GM06990 (cell line): ENCODE data around the gene PSMC4.

Experiments used
- DNase-seq: peaks from one replicate; pipeline ENCODE4 v3.0.0-alpha.2; 2011; ENCODE audit not compliant: insufficient read length; ENCODE audit errors: extremely low read depth
- H3K27me3 ChIP-seq: replicated peaks from 2 replicates; pipeline ENCODE4 v1.6.0; 2011; ENCODE audit warnings: low read length; ENCODE audit not compliant: control insufficient read depth, insufficient read depth
- H3K36me3 ChIP-seq: 2 replicates; pipeline ENCODE4 v1.5.1; 2011; ENCODE audit warnings: low read length; ENCODE audit not compliant: control insufficient read depth, insufficient read depth
- H3K4me3 ChIP-seq: replicated peaks from 2 replicates; pipeline ENCODE4 v1.5.1; 2011; ENCODE audit warnings: low read depth, mild to moderate bottlenecking, control low read depth, low read length
- CTCF ChIP-seq: IDR thresholded peaks from 2 replicates; pipeline ENCODE4 v1.5.1; 2011; ENCODE audit warnings: low read length, control low read depth, mild to moderate bottlenecking, inconsistent platforms; ENCODE audit not compliant: insufficient read depth, poor library complexity, severe bottlenecking

Gene PSMC4

GRCh38 chr19:39987167-39987566, 16.2 kb downstream of the PSMC4 start:
- H3K36me3 ChIP-seq: no peaks in the 10 kb centered on the region
- no peak for TF ChIP-seq CTCF

GRCh38 chr19:39987596-39987995, 16.6 kb downstream of the PSMC4 start:
- no peak for TF ChIP-seq CTCF
- no peaks in the 10 kb centered on the region for H3K36me3 ChIP-seq
- H3K4me3 ChIP-seq: no peak overlapping the region
- H3K27me3 ChIP-seq: no peaks in the 10 kb centered on the region
- no peak for DNase-seq

More at GRCh38 chr19:39987167-39987566, 16.2 kb downstream of the PSMC4 start:
- Histone ChIP-seq H3K4me3 (no peak overlapping the region), H3K27me3 (no peaks in the 10 kb centered on the region)
- DNase-seq: no peak

- TF ChIP-seq CTCF: no peak
- Histone ChIP-seq H3K36me3 (no peaks in the 10 kb centered on the region), H3K27me3 (no peaks in the 10 kb centered on the region), H3K4me3 (no peak overlapping the region)
- no peak for DNase-seq
Measured at GRCh38 chr19:39993605-39994004, 22.6 kb downstream of the PSMC4 start.

GRCh38 chr19:39994361-39994760, 23.4 kb downstream of the PSMC4 start:
- Histone ChIP-seq H3K4me3 (no peak overlapping the region), H3K27me3 (no peaks in the 10 kb centered on the region)
- no peak for DNase-seq

GRCh38 chr19:39995794-39996193, 24.8 kb downstream of the PSMC4 start:
- peak overlapping the region; percentile 85 for H3K4me3 ChIP-seq

More at GRCh38 chr19:39994361-39994760, 23.4 kb downstream of the PSMC4 start:
- H3K36me3 ChIP-seq: no peaks in the 10 kb centered on the region
- no peak for TF ChIP-seq CTCF

More at GRCh38 chr19:39995794-39996193, 24.8 kb downstream of the PSMC4 start:
- DNase-seq: no peak
- Histone ChIP-seq H3K27me3 (no peaks in the 10 kb centered on the region), H3K36me3 (no peaks in the 10 kb centered on the region)
- TF ChIP-seq CTCF: no peak
